Activated CD4-positive, alpha-beta T cell treated with anti-CD3 and anti-CD28 coated beads, Interleukin-2, amount 10 ng/mL, durations not matched to agents 7 days and 5 days (primary cell): ENCODE results near the gene ARHGAP27. TPM values are rescaled to one million over a fixed set of nuclear protein-coding genes. Genes with fewer than 3 reads are reported as not detected.

Source experiments
- CTCF ChIA-PET: fragments of 350-600 bp; sonication (Branson Sonifier 250); formaldehyde crosslinking; loops from one replicate; lab custom pipeline; 2021; ENCODE audit warnings: antibody characterized with exemption; lab: Charles Lee
- POLR2A ChIA-PET: fragments of 350-600 bp; sonication (Branson Sonifier 250); formaldehyde crosslinking; loops from one replicate; lab custom pipeline; 2021; ENCODE audit warnings: antibody characterized with exemption; lab: Charles Lee
- DNase-seq: peaks from one replicate; pipeline ENCODE4 v3.0.0-alpha.2; 2020
- H3K27ac Mint-ChIP-seq: one replicate; pipeline ENCODE4 v1.8.0; 2021; ENCODE audit warnings: mild to moderate bottlenecking, moderate library complexity, mixed read lengths
- H3K27me3 Mint-ChIP-seq: one replicate; pipeline ENCODE4 v1.8.0; 2021; ENCODE audit warnings: mixed read lengths
- H3K36me3 Mint-ChIP-seq: one replicate; pipeline ENCODE4 v1.8.0; 2021; ENCODE audit warnings: low read depth, mixed read lengths
- H3K4me1 Mint-ChIP-seq: one replicate; pipeline ENCODE4 v1.8.0; 2021; ENCODE audit warnings: mixed read lengths
- H3K4me3 Mint-ChIP-seq: one replicate; pipeline ENCODE4 v1.8.0; 2021; ENCODE audit warnings: mild to moderate bottlenecking, moderate library complexity, mixed read lengths
- H3K9me3 Mint-ChIP-seq: one replicate; pipeline ENCODE4 v1.8.0; 2021; ENCODE audit warnings: mixed read lengths
- total RNA-seq, 2 experiments: library from RNA; stranded (reverse); gene quantifications; one replicate each; pipeline ENCODE4 v1.2.3, GENCODE V29; 2021

Gene ARHGAP27
- total RNA-seq, 2 experiments from 2014 or later: 85.3 to 93.5 TPM

GRCh38 chr17:45382226-45382625 is 50.4 kb downstream of the ARHGAP27 start:
- Mint-ChIP-seq H3K9me3 (no peaks in the 10 kb centered on the region), H3K4me1 (peaks cover 9% of the 10 kb centered on the region), H3K27me3 (peaks cover 15% of the 10 kb centered on the region), H3K36me3 (no peaks in the 10 kb centered on the region), H3K4me3 (no peak overlapping the region), H3K27ac (no peak overlapping the region)
- no peak for DNase-seq
- ChIA-PET CTCF (interaction anchor here (0.7 to 2.3 kb wide), 3 partner anchors 18 to 105 kb away, joined by 3 to 10 read pairs (median 3); no protein-coding TSS in a partner anchor), POLR2A (no interaction called here)

GRCh38 chr17:45380991-45381390 is 51.7 kb downstream of the ARHGAP27 start:
- POLR2A ChIA-PET: no interaction called here
- no peaks in the 10 kb centered on the region for H3K9me3 Mint-ChIP-seq

GRCh38 chr17:45380046-45380765 is 52.5 kb downstream of the ARHGAP27 start:
- Mint-ChIP-seq H3K4me1 (peaks cover 5% of the 10 kb centered on the region), H3K27ac (no peak overlapping the region), H3K4me3 (no peak overlapping the region), H3K36me3 (no peaks in the 10 kb centered on the region), H3K27me3 (peaks cover 13% of the 10 kb centered on the region), H3K9me3 (no peaks in the 10 kb centered on the region)
- POLR2A ChIA-PET: no interaction called here
- CTCF ChIA-PET: interaction anchor here (1.5 to 2.3 kb wide), 2 partner anchors 9 to 103 kb away, joined by 5 to 10 read pairs; no protein-coding TSS in a partner anchor
- DNase-seq: no peak

More at GRCh38 chr17:45380991-45381390, 51.7 kb downstream of the ARHGAP27 start:
- Mint-ChIP-seq H3K27me3 (peaks cover 11% of the 10 kb centered on the region), H3K4me3 (no peak overlapping the region), H3K36me3 (no peaks in the 10 kb centered on the region), H3K27ac (no peak overlapping the region), H3K4me1 (peaks cover 9% of the 10 kb centered on the region)
- CTCF ChIA-PET: interaction anchor here (1.5 to 2.3 kb wide), 2 partner anchors 9 to 103 kb away, joined by 5 to 10 read pairs; no protein-coding TSS in a partner anchor
- DNase-seq: no peak

GRCh38 chr17:45377401-45377800 is 55.3 kb downstream of the ARHGAP27 start:
- peaks cover 13% of the 10 kb centered on the region for H3K27me3 Mint-ChIP-seq
- DNase-seq: no peak
- no peak overlapping the region for H3K4me3 Mint-ChIP-seq
- peaks cover 2% of the 10 kb centered on the region for H3K4me1 Mint-ChIP-seq
- no peak overlapping the region for H3K27ac Mint-ChIP-seq
- ChIA-PET CTCF (interaction anchor here (0.7 to 0.9 kb wide), 2 partner anchors 8 to 50 kb away, joined by 3 to 4 read pairs; no protein-coding TSS in a partner anchor), POLR2A (no interaction called here)
- H3K36me3 Mint-ChIP-seq: no peaks in the 10 kb centered on the region
- no peaks in the 10 kb centered on the region for H3K9me3 Mint-ChIP-seq

- Mint-ChIP-seq H3K36me3 (no peaks in the 10 kb centered on the region), H3K9me3 (no peaks in the 10 kb centered on the region), H3K4me1 (peaks cover 8% of the 10 kb centered on the region), H3K27me3 (peaks cover 19% of the 10 kb centered on the region), H3K27ac (no peak overlapping the region), H3K4me3 (no peak overlapping the region)
- no peak for DNase-seq
- ChIA-PET CTCF (interaction anchor here (0.5 to 0.9 kb wide), 3 partner anchors 7 to 157 kb away, joined by 3 to 4 read pairs (median 3); no protein-coding TSS in a partner anchor), POLR2A (no interaction called here)
These were observed 56.3 kb downstream of the ARHGAP27 start for GRCh38 chr17:45376171-45377005.

- ChIA-PET POLR2A (no interaction called here), CTCF (interaction anchor here (1.1 to 1.7 kb wide), 2 partner anchors 11 kb away, joined by 4 to 6 read pairs; no protein-coding TSS in a partner anchor)
- no peak overlapping the region for H3K4me3 Mint-ChIP-seq
- H3K4me1 Mint-ChIP-seq: peaks cover 15% of the 10 kb centered on the region
- no peak overlapping the region for H3K27ac Mint-ChIP-seq
- H3K9me3 Mint-ChIP-seq: no peaks in the 10 kb centered on the region
- no peaks in the 10 kb centered on the region for H3K36me3 Mint-ChIP-seq
- no peak for DNase-seq
- peaks cover 19% of the 10 kb centered on the region for H3K27me3 Mint-ChIP-seq
These were observed 58.2 kb downstream of the ARHGAP27 start for GRCh38 chr17:45374501-45374900.

- no peak overlapping the region for H3K4me3 Mint-ChIP-seq
- peaks cover 15% of the 10 kb centered on the region for H3K4me1 Mint-ChIP-seq
- no peaks in the 10 kb centered on the region for H3K36me3 Mint-ChIP-seq
- H3K27ac Mint-ChIP-seq: no peak overlapping the region
- no peaks in the 10 kb centered on the region for H3K9me3 Mint-ChIP-seq
- ChIA-PET CTCF (interaction anchor here (0.7 to 1.7 kb wide), 2 partner anchors 13 to 158 kb away, joined by 4 read pairs; no protein-coding TSS in a partner anchor), POLR2A (no interaction called here)
- peaks cover 18% of the 10 kb centered on the region for H3K27me3 Mint-ChIP-seq
- no peak for DNase-seq
These were observed 60.3 kb downstream of the ARHGAP27 start for GRCh38 chr17:45372325-45372869.

- Mint-ChIP-seq H3K27me3 (peaks cover 18% of the 10 kb centered on the region), H3K4me1 (peaks cover 15% of the 10 kb centered on the region), H3K9me3 (no peaks in the 10 kb centered on the region), H3K4me3 (peak overlapping the region; percentile 43), H3K36me3 (no peaks in the 10 kb centered on the region), H3K27ac (peak overlapping the region; percentile 34)
- no peak for DNase-seq
- ChIA-PET POLR2A (interaction anchor here (0.6 kb wide), 1 partner anchor 19 kb away, joined by 4 read pairs; no protein-coding TSS in a partner anchor), CTCF (interaction anchor here (0.5 to 1.0 kb wide), 4 partner anchors 9 to 156 kb away, joined by 3 to 5 read pairs (median 4); no protein-coding TSS in a partner anchor)
These were observed 61.0 kb downstream of the ARHGAP27 start for GRCh38 chr17:45371414-45372324.

GRCh38 chr17:45370949-45371413 is 61.7 kb downstream of the ARHGAP27 start:
- Mint-ChIP-seq H3K9me3 (no peaks in the 10 kb centered on the region), H3K27me3 (peaks cover 18% of the 10 kb centered on the region), H3K4me1 (peaks cover 15% of the 10 kb centered on the region), H3K27ac (peak overlapping the region; percentile 33), H3K36me3 (no peaks in the 10 kb centered on the region), H3K4me3 (no peak overlapping the region)
- no peak for DNase-seq
- ChIA-PET POLR2A (interaction anchor here (0.6 kb wide), 1 partner anchor 19 kb away, joined by 4 read pairs; no protein-coding TSS in a partner anchor), CTCF (interaction anchor here (0.5 to 1.0 kb wide), 5 partner anchors 10 to 156 kb away, joined by 3 to 5 read pairs (median 3); no protein-coding TSS in a partner anchor)

- ChIA-PET POLR2A (interaction anchor here (0.6 kb wide), 1 partner anchor 161 kb away, joined by 3 read pairs; no protein-coding TSS in a partner anchor), CTCF (interaction anchor here (0.6 to 2.0 kb wide), 9 partner anchors 7 to 276 kb away, joined by 3 to 5 read pairs (median 3); partner anchors contain the start of gene MAP3K14)
- no peak for DNase-seq
- Mint-ChIP-seq H3K4me3 (no peak overlapping the region), H3K27me3 (peaks cover 17% of the 10 kb centered on the region), H3K9me3 (no peaks in the 10 kb centered on the region), H3K4me1 (peaks cover 15% of the 10 kb centered on the region), H3K36me3 (no peaks in the 10 kb centered on the region), H3K27ac (no peak overlapping the region)
These were observed 63.2 kb downstream of the ARHGAP27 start for GRCh38 chr17:45369421-45369820.

GRCh38 chr17:45368651-45369050 is 64.0 kb downstream of the ARHGAP27 start:
- Mint-ChIP-seq H3K27ac (no peak overlapping the region), H3K4me3 (no peak overlapping the region), H3K4me1 (peaks cover 15% of the 10 kb centered on the region), H3K9me3 (no peaks in the 10 kb centered on the region), H3K27me3 (peaks cover 14% of the 10 kb centered on the region), H3K36me3 (no peaks in the 10 kb centered on the region)
- DNase-seq: no peak
- ChIA-PET CTCF (interaction anchor here (0.7 to 2.0 kb wide), 4 partner anchors 8 to 101 kb away, joined by 3 to 5 read pairs (median 3); no protein-coding TSS in a partner anchor), POLR2A (no interaction called here)
